ENCODE measurements around the gene MAPKBP1. TPM values are rescaled to one million over a fixed set of nuclear protein-coding genes. Genes with fewer than 3 reads are reported as not detected.

The MAPKBP1 gene
- total RNA-seq, 1 experiment from 2014 or later = 14.5 TPM

- H3K36me3 Mint-ChIP-seq = no peaks in the 10 kb centered on the region
- ChIA-PET POLR2A (no interaction called here), CTCF (interaction anchor here (0.9 to 6.2 kb wide), 4 partner anchors 15 to 206 kb away, joined by 3 to 45 read pairs (median 4); partner anchors contain the start of gene MAPKBP1)
- H3K27me3 Mint-ChIP-seq (ENCODE audit: low read depth) = no peaks in the 10 kb centered on the region
- ATAC-seq = no peak
- H3K9me3 Mint-ChIP-seq = no peaks in the 10 kb centered on the region
- DNase-seq (ENCODE audit: low spot score) = no peak
- no peak overlapping the region for H3K4me3 Mint-ChIP-seq
- TF ChIP-seq PREB (CRISPR knock-in tag; IDR thresholded peaks at IDR 0.05; ENCODE audit: borderline replicate concordance) (no peak), ATF3 (CRISPR knock-in tag; conservative IDR thresholded peaks at IDR 0.05) (no peak), MYBL2 (CRISPR knock-in tag; IDR thresholded peaks at IDR 0.05) (no peak), FOXJ3 (CRISPR knock-in tag; IDR thresholded peaks at IDR 0.05; ENCODE audit: borderline replicate concordance) (no peak), ZSCAN18 (CRISPR knock-in tag; IDR thresholded peaks at IDR 0.05) (no peak), MAX (CRISPR knock-in tag; IDR thresholded peaks at IDR 0.05) (no peak), FOXP1 (CRISPR knock-in tag; IDR thresholded peaks at IDR 0.05; ENCODE audit: borderline replicate concordance) (no peak), TEAD4 (CRISPR knock-in tag; IDR thresholded peaks at IDR 0.05) (no peak), ETV6 (CRISPR knock-in tag; IDR thresholded peaks at IDR 0.05) (no peak), TEAD1 (CRISPR knock-in tag; IDR thresholded peaks at IDR 0.05) (no peak), TCF7 (CRISPR knock-in tag; IDR thresholded peaks at IDR 0.05; ENCODE audit: low read depth) (no peak)
- H3K4me1 Mint-ChIP-seq = peaks cover 40% of the 10 kb centered on the region
- peak overlapping the region; percentile 8; the same call in 1 of the 2 replicates for H3K27ac Mint-ChIP-seq
Observed at GRCh38 chr15:41791547-41791937, 17.3 kb downstream of the MAPKBP1 start.

- peaks cover 40% of the 10 kb centered on the region for H3K4me1 Mint-ChIP-seq
- no peak for ATAC-seq
- CTCF ChIA-PET = interaction anchor here (0.9 to 6.2 kb wide), 4 partner anchors 14 to 206 kb away, joined by 3 to 45 read pairs (median 4); partner anchors contain the start of gene MAPKBP1
- POLR2A ChIA-PET = no interaction called here
- H3K27ac Mint-ChIP-seq = no peak overlapping the region
- no peaks in the 10 kb centered on the region for H3K27me3 Mint-ChIP-seq (ENCODE audit: low read depth)
- no peak overlapping the region for H3K4me3 Mint-ChIP-seq
- H3K9me3 Mint-ChIP-seq = no peaks in the 10 kb centered on the region
- no peak for DNase-seq (ENCODE audit: low spot score)
- H3K36me3 Mint-ChIP-seq = no peaks in the 10 kb centered on the region
- no peak for TF ChIP-seq ZNF281 (CRISPR knock-in tag; IDR thresholded peaks at IDR 0.05)
- no peak for TF ChIP-seq EMX1 (CRISPR knock-in tag; IDR thresholded peaks at IDR 0.05)
- no peak for TF ChIP-seq PRDM15 (CRISPR knock-in tag; IDR thresholded peaks at IDR 0.05)
- no peak for TF ChIP-seq FOXJ3 (CRISPR knock-in tag; IDR thresholded peaks at IDR 0.05; ENCODE audit: borderline replicate concordance)
- TF ChIP-seq USF1 (CRISPR knock-in tag; IDR thresholded peaks at IDR 0.05) = no peak
- no peak for TF ChIP-seq TCF7 (CRISPR knock-in tag; IDR thresholded peaks at IDR 0.05; ENCODE audit: low read depth)
- no peak for TF ChIP-seq TP53 (CRISPR knock-in tag; IDR thresholded peaks at IDR 0.05)
- TF ChIP-seq JUN (CRISPR knock-in tag; IDR thresholded peaks at IDR 0.05) = no peak
- TF ChIP-seq PRRX2 (CRISPR knock-in tag; IDR thresholded peaks at IDR 0.05) = no peak
- TF ChIP-seq SMAD3 (CRISPR knock-in tag; IDR thresholded peaks at IDR 0.05; ENCODE audit: borderline replicate concordance) = no peak
- TF ChIP-seq ATF6 (CRISPR knock-in tag; IDR thresholded peaks at IDR 0.05) = no peak
- TF ChIP-seq SMAD4 (CRISPR knock-in tag; IDR thresholded peaks at IDR 0.05) = no peak
Observed at GRCh38 chr15:41792000-41792637, 17.8 kb downstream of the MAPKBP1 start.

All from WTC11 (cell line).